H9 (cell line): ENCODE measurements around the gene KLHDC10. TPM values are rescaled to one million over a fixed set of nuclear protein-coding genes. Genes with fewer than 3 reads are reported as not detected.

ENCODE experiments used
- total RNA-seq: library from RNA; stranded (reverse); gene quantifications from 2 replicates; pipeline ENCODE4 v1.2.1, GENCODE V29; 2021

Gene KLHDC10
- total RNA-seq, 1 experiment from 2014 or later, result 17.3 TPM

Other genes with a start within 250 kb of the KLHDC10 start
- gene UBE2H, start 117.6 kb upstream of the KLHDC10 start, total RNA-seq, result 67.5 and 75.1 TPM in 2 replicates
- gene ZC3HC1, start 19.2 kb upstream of the KLHDC10 start, total RNA-seq, result 30.1 and 30.8 TPM in 2 replicates
- 30.8 and 33.9 TPM in 2 replicates for gene TMEM209, start 134.9 kb downstream of the KLHDC10 start, total RNA-seq
- gene SSMEM1, start 137.3 kb downstream of the KLHDC10 start, total RNA-seq, result not detected in 2 replicates
- 0.29 TPM in 1 of 2 replicates, not detected in the other for gene CPA2, start 196.3 kb downstream of the KLHDC10 start, total RNA-seq
- not detected in 2 replicates for gene CPA4, start 222.6 kb downstream of the KLHDC10 start, total RNA-seq